HEK293T (cell line): Measurements from ENCODE around the gene RAE1.

Experiments
- CTCF ChIA-PET: fragments of 350-600 bp; formaldehyde crosslinking; extraction: SDS; loops from one replicate; lab custom pipeline; 2021; ENCODE audit warnings: antibody characterized with exemption, inconsistent platforms; lab: Yijun Ruan, JAX
- POLR2A ChIA-PET: fragments of 350-600 bp; formaldehyde crosslinking; extraction: SDS; loops from one replicate; lab custom pipeline; 2020; ENCODE audit warnings: antibody characterized with exemption, inconsistent platforms; lab: Yijun Ruan, JAX
- DNase-seq: peaks from one replicate; pipeline ENCODE4 v3.0.0; 2012; ENCODE audit warnings: mixed read lengths; ENCODE audit errors: extremely low spot score
- ARNT ChIP-seq: fragments of 450-650 bp; IDR thresholded peaks from 2 replicates; pipeline ENCODE4 v1.6.1; 2017; ENCODE audit warnings: mild to moderate bottlenecking
- BHLHE40 ChIP-seq: fragments of 450-650 bp; IDR thresholded peaks from 2 replicates; pipeline ENCODE4 v1.6.1; 2016; ENCODE audit warnings: mild to moderate bottlenecking, moderate library complexity, borderline replicate concordance
- CTBP1 ChIP-seq: fragments of 450-650 bp; IDR thresholded peaks from 2 replicates; pipeline ENCODE4 v1.6.1; 2016; ENCODE audit warnings: borderline replicate concordance
- ELF4 ChIP-seq: fragments of 450-650 bp; IDR thresholded peaks from 2 replicates; pipeline ENCODE4 v1.6.1; 2017; ENCODE audit warnings: antibody characterized with exemption
- FOXA1 ChIP-seq: fragments of 450-650 bp; IDR thresholded peaks from 2 replicates; pipeline ENCODE4 v1.6.1; 2016; ENCODE audit warnings: mild to moderate bottlenecking
- FOXK2 ChIP-seq: fragments of 450-650 bp; IDR thresholded peaks from 2 replicates; pipeline ENCODE4 v1.6.1; 2016; ENCODE audit warnings: mild to moderate bottlenecking
- FOXM1 ChIP-seq: fragments of 450-650 bp; IDR thresholded peaks from 2 replicates; pipeline ENCODE4 v1.6.1; 2017; ENCODE audit warnings: mild to moderate bottlenecking, borderline replicate concordance
- HDGF ChIP-seq: fragments of 450-650 bp; IDR thresholded peaks from 2 replicates; pipeline ENCODE4 v1.6.1; 2017; ENCODE audit warnings: antibody characterized with exemption, borderline replicate concordance
- L3MBTL2 ChIP-seq: fragments of 450-650 bp; conservative IDR thresholded peaks from 2 replicates; pipeline ENCODE4 v1.6.1; 2016; ENCODE audit warnings: mild to moderate bottlenecking
- LEF1 ChIP-seq: fragments of 450-650 bp; IDR thresholded peaks from 2 replicates; pipeline ENCODE4 v1.6.1; 2017; ENCODE audit warnings: mild to moderate bottlenecking, borderline replicate concordance
- NFRKB ChIP-seq: fragments of 450-650 bp; IDR thresholded peaks from 2 replicates; pipeline ENCODE4 v1.6.1; 2016; ENCODE audit warnings: mild to moderate bottlenecking, moderate library complexity
- SP1 ChIP-seq: fragments of 450-650 bp; IDR thresholded peaks from 2 replicates; pipeline ENCODE4 v1.6.1; 2017
- SUZ12 ChIP-seq: fragments of 450-650 bp; IDR thresholded peaks from 2 replicates; pipeline ENCODE4 v1.6.1; 2016; ENCODE audit warnings: mild to moderate bottlenecking
- TARDBP ChIP-seq: fragments of 450-650 bp; IDR thresholded peaks from 2 replicates; pipeline ENCODE4 v1.6.1; 2016
- ZNF384 ChIP-seq: fragments of 450-650 bp; IDR thresholded peaks from 2 replicates; pipeline ENCODE4 v1.6.1; 2016
- TF ChIP-seq, protein P1 (sequence below): fragments of 450-650 bp; IDR thresholded peaks from 2 replicates; pipeline ENCODE4 v1.6.1; 2016

The RAE1 gene

DNA sequence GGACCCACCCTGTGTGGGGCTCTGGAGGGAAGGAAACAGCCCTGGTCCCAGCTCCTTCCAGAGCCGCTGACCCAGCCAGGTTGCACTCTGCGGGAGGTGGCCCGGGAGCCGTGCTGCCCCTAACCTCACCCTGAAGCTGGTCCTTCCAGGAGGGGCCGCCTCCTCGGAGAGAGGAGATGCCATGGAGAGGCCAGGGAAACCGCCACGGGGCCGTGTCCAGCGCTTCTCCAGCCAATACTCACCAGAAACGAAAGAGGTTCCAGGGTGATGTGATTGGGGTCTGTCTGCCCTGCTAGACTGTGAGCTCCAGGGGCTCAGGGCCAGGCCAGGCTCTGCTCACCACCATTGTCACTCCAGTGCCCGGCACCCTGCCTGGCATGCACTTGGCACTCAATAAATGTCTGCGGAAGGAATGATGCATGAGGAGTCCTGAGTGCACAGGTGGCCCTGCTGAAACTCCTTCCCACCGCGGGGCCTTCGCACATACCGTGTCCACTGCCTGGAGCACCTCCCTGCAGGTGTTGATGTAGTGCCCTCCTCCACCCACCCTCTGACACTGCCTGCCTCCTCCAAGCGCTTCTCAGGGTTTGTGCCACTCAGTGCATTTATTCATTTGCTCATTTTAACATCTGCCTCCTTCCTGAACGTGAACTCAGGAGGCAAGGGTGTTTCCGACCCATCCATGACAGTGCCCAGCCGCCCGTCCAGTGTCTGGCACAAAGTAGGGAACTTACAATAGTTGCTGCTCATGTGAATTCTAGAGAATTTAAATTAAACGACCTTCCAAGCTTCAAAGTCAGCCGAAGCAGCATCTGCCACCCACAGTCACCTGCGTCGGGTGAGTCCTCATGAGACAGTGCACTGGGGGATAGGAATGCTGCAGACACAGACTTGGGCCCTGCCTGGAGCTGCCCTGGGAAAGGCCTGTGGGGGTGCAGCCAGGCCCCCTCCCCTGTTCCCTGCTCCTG lies 70.5 kb downstream of the RAE1 start:
- ChIA-PET POLR2A (no interaction called here), CTCF (no interaction called here)
- TF ChIP-seq ZNF384, result no peak
- no peak for DNase-seq

GRCh38 chr20:57422254-57422653 lies 71.2 kb downstream of the RAE1 start:
- POLR2A ChIA-PET, result no interaction called here
- TF ChIP-seq FOXA1 (no peak), TARDBP (no peak), L3MBTL2 (no peak), SP1 (no peak), LEF1 (no peak), BHLHE40 (no peak), FOXK2 (no peak), CTBP1 (no peak), HDGF (no peak), ARNT (no peak), ZNF384 (no peak), SUZ12 (no peak)
- TF ChIP-seq, protein P1, sequence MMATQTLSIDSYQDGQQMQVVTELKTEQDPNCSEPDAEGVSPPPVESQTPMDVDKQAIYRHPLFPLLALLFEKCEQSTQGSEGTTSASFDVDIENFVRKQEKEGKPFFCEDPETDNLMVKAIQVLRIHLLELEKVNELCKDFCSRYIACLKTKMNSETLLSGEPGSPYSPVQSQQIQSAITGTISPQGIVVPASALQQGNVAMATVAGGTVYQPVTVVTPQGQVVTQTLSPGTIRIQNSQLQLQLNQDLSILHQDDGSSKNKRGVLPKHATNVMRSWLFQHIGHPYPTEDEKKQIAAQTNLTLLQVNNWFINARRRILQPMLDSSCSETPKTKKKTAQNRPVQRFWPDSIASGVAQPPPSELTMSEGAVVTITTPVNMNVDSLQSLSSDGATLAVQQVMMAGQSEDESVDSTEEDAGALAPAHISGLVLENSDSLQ, result no peak
- DNase-seq, result no peak
- CTCF ChIA-PET, result no interaction called here

DNA sequence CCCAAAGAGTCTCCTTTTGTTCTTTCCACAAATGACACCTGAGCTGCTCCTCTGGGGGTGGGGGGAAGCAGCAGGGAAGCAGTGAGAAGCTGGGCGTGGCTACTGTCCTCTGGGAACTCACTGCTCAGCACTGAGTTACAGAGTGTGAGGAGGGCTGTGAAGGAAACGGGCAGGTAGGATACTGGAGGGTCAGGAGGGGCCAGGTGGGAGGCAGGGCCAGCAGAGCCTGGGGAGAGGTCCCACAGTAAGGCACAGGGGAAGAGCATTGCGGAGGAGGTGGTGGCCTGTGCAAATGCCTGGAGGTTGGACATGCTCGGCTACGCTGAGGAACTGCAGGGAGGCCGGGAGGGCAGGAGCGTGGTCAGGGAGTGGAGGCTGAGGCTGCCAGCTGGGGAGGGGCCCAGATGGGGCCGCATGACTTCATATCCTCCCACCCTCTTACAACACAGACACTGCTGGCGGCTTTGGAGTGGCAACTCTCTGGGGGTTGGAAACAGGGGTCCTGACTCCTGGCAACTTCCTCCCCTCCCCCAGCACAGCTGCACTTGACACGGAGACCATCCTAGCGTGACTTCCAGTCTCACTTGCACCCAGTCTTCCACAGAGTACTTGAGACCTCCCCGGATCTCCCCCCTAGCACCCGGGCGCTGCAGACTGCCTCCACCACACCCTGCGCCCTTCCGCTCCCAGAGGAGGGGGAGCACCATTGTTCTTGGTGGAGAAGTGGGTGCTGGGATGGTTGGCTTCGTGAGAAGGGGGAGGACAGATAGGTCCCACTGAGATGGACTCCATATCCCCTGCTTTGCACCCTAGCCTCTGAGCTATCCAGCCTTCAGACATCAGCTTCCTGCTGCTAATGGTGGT lies 74.3 kb downstream of the RAE1 start:
- TF ChIP-seq LEF1 (no peak), TARDBP (no peak), FOXM1 (no peak), ARNT (no peak), FOXA1 (no peak), ELF4 (no peak), L3MBTL2 (no peak), FOXK2 (no peak), BHLHE40 (no peak), HDGF (no peak), SUZ12 (no peak), ZNF384 (no peak), NFRKB (no peak), SP1 (no peak), CTBP1 (no peak)
- TF ChIP-seq, protein P1, result no peak
- POLR2A ChIA-PET, result no interaction called here
- no peak for DNase-seq
- CTCF ChIA-PET, result interaction anchor here (1.1 kb wide), 2 partner anchors 13 to 44 kb away, joined by 3 to 4 read pairs; no protein-coding TSS in a partner anchor

- ChIA-PET POLR2A (no interaction called here), CTCF (interaction anchor here (0.6 to 1.1 kb wide), 3 partner anchors 13 to 45 kb away, joined by 3 to 4 read pairs (median 3); no protein-coding TSS in a partner anchor)
- no peak for DNase-seq
- TF ChIP-seq FOXM1 (no peak), HDGF (no peak), ARNT (no peak), SUZ12 (no peak), TARDBP (no peak), LEF1 (no peak), FOXA1 (no peak), L3MBTL2 (no peak), ELF4 (no peak), SP1 (no peak), NFRKB (no peak), CTBP1 (no peak)
- TF ChIP-seq, protein P1, result no peak
These were observed 75.2 kb downstream of the RAE1 start for GRCh38 chr20:57426271-57426689.

GRCh38 chr20:57426831-57427230 lies 75.8 kb downstream of the RAE1 start:
- CTCF ChIA-PET, result interaction anchor here (0.6 kb wide), 1 partner anchor 35 kb away, joined by 3 read pairs; no protein-coding TSS in a partner anchor
- no peak for DNase-seq
- TF ChIP-seq HDGF (no peak), SUZ12 (no peak), L3MBTL2 (no peak), SP1 (no peak), ZNF384 (no peak), NFRKB (no peak), ARNT (no peak), BHLHE40 (no peak)
- TF ChIP-seq, protein P1, result no peak
- POLR2A ChIA-PET, result no interaction called here
